Left renal pelvis (tissue), 4 donors: ENCODE data around the gene GPR171. TPM values are rescaled to one million over a fixed set of nuclear protein-coding genes. Genes with fewer than 3 reads are reported as not detected.

ENCODE experiments used
- polyA plus RNA-seq, 4 donors: library from polyadenylated mRNA; unstranded; fragments of 120-200 nt; gene quantifications; one replicate each; pipeline ENCODE4 v1.2.1, GENCODE V29; 2013; ENCODE audit not compliant: insufficient read length in 4 of 4

Gene GPR171
- polyA plus RNA-seq, 4 donors = 0.24 to 0.48 TPM; not detected in 2

Other genes with a start within 250 kb of the GPR171 start
- not detected for gene CLRN1, start 230.5 kb downstream of the GPR171 start, polyA plus RNA-seq
- gene MED12L, start 117.6 kb downstream of the GPR171 start, polyA plus RNA-seq = 1 to 10 TPM in 3 of 4 donors, under 1 TPM in 1; 0.50 to 2.7 (median 2.2) TPM
- 1 to 10 TPM in 3 of 4 donors, under 1 TPM in 1; 0.52 to 1.6 (median 1.2) TPM for gene P2RY14, start 75.3 kb upstream of the GPR171 start, polyA plus RNA-seq
- under 1 TPM in 2 of 4 donors, not detected in 2; 0.14 to 0.24 TPM for gene GPR87, start 113.6 kb upstream of the GPR171 start, polyA plus RNA-seq
- gene P2RY13, start 126.3 kb upstream of the GPR171 start, polyA plus RNA-seq = 1 to 10 TPM in 3 of 4 donors, under 1 TPM in 1; 0.53 to 2.7 (median 1.5) TPM
- gene P2RY12, start 181.5 kb upstream of the GPR171 start, polyA plus RNA-seq = 1 to 10 TPM in 3 of 4 donors, under 1 TPM in 1; 0.60 to 1.6 (median 1.3) TPM